GM19328 (cell line): Measurements from ENCODE around the gene ALOX15B.

Experiments used
- ATAC-seq: cut with Tn5 transposase; IDR thresholded peaks from one replicate; pipeline ENCODE4 v1.9.1; 2021; ENCODE audit warnings: mild to moderate bottlenecking, moderate library complexity; ENCODE audit not compliant: unreplicated experiment

The ALOX15B gene

GRCh38 chr17:8032442-8032841, 6.4 kb upstream of the ALOX15B start:
- ATAC-seq: no peak

- no peak for ATAC-seq
Measured at GRCh38 chr17:8039611-8040168, 831 bp downstream of the ALOX15B start.

GRCh38 chr17:8041249-8041928, 2.5 kb downstream of the ALOX15B start:
- ATAC-seq: no peak

GRCh38 chr17:8041979-8042378, 3.1 kb downstream of the ALOX15B start:
- no peak for ATAC-seq

GRCh38 chr17:8044819-8045810, 6.3 kb downstream of the ALOX15B start:
- ATAC-seq: no peak

GRCh38 chr17:8046306-8046928, 7.6 kb downstream of the ALOX15B start:
- ATAC-seq: no peak

- ATAC-seq: no peak
Measured at GRCh38 chr17:8046929-8047768, 8.3 kb downstream of the ALOX15B start.

GRCh38 chr17:8047769-8048110, 8.9 kb downstream of the ALOX15B start:
- no peak for ATAC-seq

GRCh38 chr17:8048236-8048635, 9.4 kb downstream of the ALOX15B start:
- no peak for ATAC-seq

GRCh38 chr17:8048736-8049135, 9.9 kb downstream of the ALOX15B start:
- ATAC-seq: no peak

- ATAC-seq: no peak
Measured at GRCh38 chr17:8051831-8052230, 13.0 kb downstream of the ALOX15B start.

- ATAC-seq: no peak
Measured at GRCh38 chr17:8052256-8053252, 13.7 kb downstream of the ALOX15B start.

GRCh38 chr17:8053600-8053999, 14.7 kb downstream of the ALOX15B start:
- ATAC-seq: no peak

- ATAC-seq: no peak
Measured at GRCh38 chr17:8055851-8056231, 17.0 kb downstream of the ALOX15B start.

GRCh38 chr17:8056232-8056975, 17.5 kb downstream of the ALOX15B start:
- no peak for ATAC-seq

- ATAC-seq: no peak
Measured at GRCh38 chr17:8056976-8057625, 18.2 kb downstream of the ALOX15B start.

- ATAC-seq: no peak
Measured at GRCh38 chr17:8057691-8058114, 18.8 kb downstream of the ALOX15B start.

GRCh38 chr17:8059131-8059530, 20.3 kb downstream of the ALOX15B start:
- ATAC-seq: no peak
